Fibroblast of pulmonary artery (primary cell): ENCODE results near the gene INPP4B.
A peak's percentile ranks its signal among the peaks of the same experiment; 100 is the strongest.

ENCODE experiments used
- DNase-seq: peaks from one replicate; pipeline ENCODE4 v3.0.0-alpha.2; 2010; ENCODE audit warnings: low read depth
- H3K4me3 ChIP-seq: replicated peaks from 2 replicates; pipeline ENCODE4 v1.5.1; 2011; ENCODE audit warnings: low read depth, mild to moderate bottlenecking, control low read depth, low read length, moderate library complexity
- CTCF ChIP-seq: IDR thresholded peaks from 2 replicates; pipeline ENCODE4 v1.5.1; 2011; ENCODE audit warnings: mild to moderate bottlenecking, control low read depth, low read length, inconsistent platforms; ENCODE audit errors: missing control alignments

The INPP4B gene

DNA sequence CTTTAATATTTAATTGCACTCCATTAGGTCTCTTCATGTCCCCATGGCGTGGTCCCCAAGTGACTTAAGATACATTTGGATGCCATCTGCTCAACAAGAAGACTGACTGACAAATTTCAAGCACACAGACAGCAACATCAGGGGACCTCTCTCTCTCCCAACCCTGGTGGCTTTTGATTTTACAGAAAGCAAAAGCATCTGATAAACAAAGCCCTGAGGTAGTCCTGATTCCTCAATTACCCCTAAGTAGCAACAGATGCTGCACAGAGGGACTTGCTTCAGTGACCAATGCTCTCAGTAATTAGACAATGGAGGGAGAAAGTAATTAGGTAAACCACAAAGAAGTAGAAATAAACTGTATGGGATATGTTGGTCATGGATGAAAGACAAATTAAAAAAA lies 426.4 kb downstream of the INPP4B start:
- TF ChIP-seq CTCF: no peak
- no peak for DNase-seq

DNA sequence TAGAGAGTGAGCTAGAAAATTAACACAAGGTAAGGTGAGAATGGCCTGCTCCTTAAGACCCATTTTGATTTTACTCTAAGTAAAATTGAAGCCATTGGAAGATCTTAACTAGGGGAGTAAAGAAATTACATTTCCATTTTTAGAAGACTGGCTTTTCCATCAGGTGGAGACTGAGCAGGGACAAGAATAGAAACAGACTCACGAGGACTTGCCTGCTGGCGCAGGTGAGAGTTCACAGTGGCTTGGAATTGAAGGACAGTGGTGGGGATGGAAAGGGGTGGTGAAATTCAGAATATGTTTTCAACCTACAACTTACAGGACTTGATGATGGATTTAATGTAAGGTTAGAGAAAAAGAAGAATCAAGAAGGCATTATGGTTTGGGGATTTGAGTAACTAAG lies 427.4 kb downstream of the INPP4B start:
- no peak overlapping the region for H3K4me3 ChIP-seq
- no peak for DNase-seq
- TF ChIP-seq CTCF: no peak

More for the DNA sequence above, 426.4 kb downstream of the INPP4B start:
- no peak overlapping the region for H3K4me3 ChIP-seq

GRCh38 chr4:142416711-142417275 lies 429.3 kb downstream of the INPP4B start:
- H3K4me3 ChIP-seq: no peak overlapping the region
- no peak for TF ChIP-seq CTCF
- DNase-seq: peak; percentile 47

- no peak for TF ChIP-seq CTCF
- peak; percentile 64 for DNase-seq
- H3K4me3 ChIP-seq: no peak overlapping the region
Observed at GRCh38 chr4:142416121-142416520, 430.0 kb downstream of the INPP4B start.

DNA sequence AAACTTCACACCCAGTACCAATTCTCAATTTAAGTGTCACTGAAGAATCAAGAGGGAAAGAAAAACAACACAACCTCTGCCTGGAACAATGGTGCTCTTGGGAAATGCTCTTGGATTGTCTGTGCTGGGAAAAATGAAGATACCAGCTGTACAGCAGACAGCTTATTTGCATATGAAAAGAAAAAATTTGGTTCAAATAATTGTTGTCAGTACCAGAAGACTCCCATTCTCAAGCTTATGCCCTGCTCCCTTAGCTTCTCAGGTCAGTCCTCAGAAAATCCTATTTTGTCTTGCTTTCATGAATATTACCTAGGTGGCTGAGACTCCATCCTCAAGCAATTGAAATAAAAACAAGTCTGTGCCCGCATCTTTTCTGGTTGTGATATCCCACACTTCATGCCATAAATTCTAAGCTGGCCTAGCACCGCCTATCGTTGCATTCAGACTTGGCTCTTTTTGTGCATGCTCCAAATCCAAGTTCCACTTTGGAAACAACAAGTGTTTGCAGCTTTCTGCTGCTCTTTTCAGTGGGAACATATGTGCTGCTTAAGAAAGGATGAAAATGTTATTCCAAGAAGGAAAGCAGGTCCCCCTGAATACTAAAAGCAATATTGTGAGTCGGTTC lies 431.6 kb downstream of the INPP4B start:
- peak; percentile 50 for DNase-seq
- no peak for TF ChIP-seq CTCF
- no peak overlapping the region for H3K4me3 ChIP-seq

GRCh38 chr4:142413485-142413884 lies 432.6 kb downstream of the INPP4B start:
- no peak for DNase-seq
- TF ChIP-seq CTCF: no peak
- H3K4me3 ChIP-seq: no peak overlapping the region

DNA sequence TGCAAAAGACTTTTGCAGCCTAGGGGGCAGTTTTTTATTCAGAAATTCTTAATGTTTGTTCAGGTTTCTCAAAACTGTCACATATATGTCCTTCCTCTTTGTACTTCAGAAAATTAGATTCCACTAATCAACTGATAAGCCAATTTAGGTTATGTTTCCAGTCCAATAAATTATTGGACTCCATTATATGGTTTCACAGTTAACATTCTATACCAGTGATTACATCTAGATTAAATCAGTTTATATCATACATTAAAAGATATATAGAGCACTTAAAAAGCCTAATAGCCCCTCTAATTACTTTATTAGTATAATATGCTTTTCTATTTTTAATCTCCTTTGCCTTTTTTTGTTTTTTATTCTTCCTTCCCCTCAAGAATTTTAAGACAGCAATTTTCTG lies 434.1 kb downstream of the INPP4B start:
- H3K4me3 ChIP-seq: no peak overlapping the region
- no peak for DNase-seq
- TF ChIP-seq CTCF: no peak
